Measurements from ENCODE around the gene MAP7D2. TPM values are rescaled to one million over a fixed set of nuclear protein-coding genes. Genes with fewer than 3 reads are reported as not detected.

MAP7D2 gene
- total RNA-seq, 1 experiment from 2014 or later = 1.9 TPM

DNA sequence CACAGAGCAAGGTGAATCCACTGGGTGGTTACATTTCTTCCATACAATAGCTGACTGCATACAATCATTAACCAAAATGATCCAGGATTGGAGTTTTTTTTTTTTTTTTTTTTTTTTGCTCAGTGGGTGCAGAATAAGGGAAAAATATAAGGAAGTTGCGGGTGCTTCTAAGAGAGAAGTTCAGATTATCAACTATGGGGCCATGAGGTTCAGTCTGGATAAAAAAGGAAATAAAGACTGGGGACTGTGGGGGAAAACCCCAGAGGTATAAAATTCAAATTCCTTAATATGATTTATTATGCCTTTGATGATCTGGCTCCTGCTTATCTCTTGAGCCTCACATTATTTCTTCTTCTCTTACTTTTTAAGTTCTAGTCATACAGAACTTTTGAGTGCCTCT, 30.9 kb upstream of the MAP7D2 start:
- H3K4me1 Mint-ChIP-seq = no peaks in the 10 kb centered on the region
- Histone ChIP-seq H3K23me2 (ENCODE audit: insufficient read length, low read depth, low read length, poor library complexity, severe bottlenecking) (no peaks in the 10 kb centered on the region), H3K18ac (ENCODE audit: insufficient read length, low read depth, low read length) (no peak overlapping the region), H3K79me1 (ENCODE audit: insufficient read depth, low read depth, low read length, poor library complexity, severe bottlenecking) (no peaks in the 10 kb centered on the region), H3K4ac (ENCODE audit: low read depth, low read length) (no peak overlapping the region), H3K56ac (ENCODE audit: insufficient read length, low read depth, low read length) (no peak overlapping the region), H3K9ac (ENCODE audit: extremely low read depth, insufficient read length, low read length) (no peak overlapping the region), H3K4me2 (ENCODE audit: insufficient read depth, insufficient read length, low read length) (no peak overlapping the region), H3K27me3 (ENCODE audit: insufficient read depth, low read length) (no peaks in the 10 kb centered on the region), H2BK120ac (ENCODE audit: low read depth, low read length, poor library complexity, severe bottlenecking) (no peak overlapping the region), H2BK12ac (ENCODE audit: insufficient read length, low read depth, low read length) (no peak overlapping the region), H4K8ac (replicated peaks; ENCODE audit: insufficient read length, low read depth, low read length) (no peak overlapping the region), H3K79me2 (ENCODE audit: insufficient read depth, low read length) (no peaks in the 10 kb centered on the region), H2AFZ (ENCODE audit: low read length) (no peak overlapping the region), H3T11ph (ENCODE audit: low read length) (no peak overlapping the region), H2AK5ac (ENCODE audit: insufficient read length, low read length) (no peak overlapping the region), H2BK20ac (ENCODE audit: low read depth, low read length, poor library complexity, severe bottlenecking) (no peak overlapping the region), H4K20me1 (ENCODE audit: control insufficient read depth, insufficient read depth, insufficient read length) (no peaks in the 10 kb centered on the region), H4K5ac (ENCODE audit: insufficient read length, low read depth, low read length) (no peak overlapping the region), H2BK5ac (ENCODE audit: insufficient read length, low read length) (no peak overlapping the region), H3K23ac (ENCODE audit: insufficient read length, low read depth, low read length) (no peak overlapping the region), H3K4me1 (ENCODE audit: insufficient read depth, low read length) (no peaks in the 10 kb centered on the region), H2BK15ac (ENCODE audit: low read depth, low read length) (no peak overlapping the region), H4K91ac (ENCODE audit: insufficient read length, low read depth, low read length) (no peak overlapping the region), H3K9me3 (ENCODE audit: control insufficient read depth, low read depth, low read length) (peaks cover 39% of the 10 kb centered on the region), H3K27ac (ENCODE audit: insufficient read length, low read depth, low read length) (no peak overlapping the region), H3K14ac (ENCODE audit: insufficient read depth, low read length) (no peak overlapping the region)
- no peak overlapping the region for H3K4me3 Mint-ChIP-seq
- no CpG with 5 or more reads among the region's 1 CpG for WGBS (ENCODE audit: extremely low coverage, insufficient read length, low lambda C conversion rate)
- TF ChIP-seq CTCF (conservative IDR thresholded peaks at IDR 0.05) = no peak
- H3K27ac Mint-ChIP-seq = no peak overlapping the region
- no peak for DNase-seq
- no peaks in the 10 kb centered on the region; the same call in 1 of the 2 replicates for H3K27me3 Mint-ChIP-seq (ENCODE audit: low read depth)
- H3K36me3 Mint-ChIP-seq (ENCODE audit: insufficient read depth in 1 of 3, low read depth in 3 of 3) = peaks cover 0 to 6% (median 2%) of the 10 kb centered on the region in 3 experiments; a peak in 5 of 7 replicates
- H3K9me3 Mint-ChIP-seq = peaks cover 58% of the 10 kb centered on the region in 2 experiments
